ENCODE measurements around the gene KBTBD3. TPM values are rescaled to one million over a fixed set of nuclear protein-coding genes. Genes with fewer than 3 reads are reported as not detected.

The KBTBD3 gene
- total and polyA plus RNA-seq, 2 experiments from 2014 or later: 1.9 to 13.7 TPM

- Histone ChIP-seq H3K9me2 (ENCODE audit: insufficient read depth) (no peaks in the 10 kb centered on the region), H3K4me2 (no peak overlapping the region), H3K27me3 (ENCODE audit: insufficient read depth) (no peaks in the 10 kb centered on the region), H3F3A (replicated peaks; ENCODE audit: low read depth) (no peaks in the 10 kb centered on the region), H3K27ac (ENCODE audit: low read depth) (no peak overlapping the region), H3K4me1 (ENCODE audit: insufficient read depth) (peaks cover 7% of the 10 kb centered on the region), H3K36me3 (ENCODE audit: insufficient read depth) (no peaks in the 10 kb centered on the region; the same call in 1 of the 2 replicates), H3K4me3 (no peak overlapping the region), H3K79me2 (replicated peaks; ENCODE audit: insufficient read depth) (no peaks in the 10 kb centered on the region), H4K20me1 (replicated peaks; ENCODE audit: insufficient read depth) (no peaks in the 10 kb centered on the region), H2AFZ (no peak overlapping the region)
- Mint-ChIP-seq H3K9me3 (no peaks in the 10 kb centered on the region), H3K36me3 (ENCODE audit: low read depth) (no peaks in the 10 kb centered on the region), H3K27me3 (ENCODE audit: insufficient read depth, low read depth, poor library complexity) (no peaks in the 10 kb centered on the region), H3K4me3 (no peak overlapping the region), H3K27ac (no peak overlapping the region), H3K4me1 (peaks cover 7% of the 10 kb centered on the region)
- DNase-seq (ENCODE audit: low spot score) (no peak), ATAC-seq (no peak)
- TF ChIP-seq POLR2AphosphoS5 (IDR thresholded peaks at IDR 0.05; ENCODE audit: low read depth) (no peak), REST (IDR thresholded peaks at IDR 0.05; ENCODE audit: unreplicated experiment) (no peak), ETS1 (IDR thresholded peaks at IDR 0.05) (no peak), EZH2 (IDR thresholded peaks at IDR 0.05; ENCODE audit: low read depth, unreplicated experiment) (no peak), ZNF114 (CRISPR knock-in tag; IDR thresholded peaks at IDR 0.05) (no peak), EZH2phosphoT487 (IDR thresholded peaks at IDR 0.05; ENCODE audit: unreplicated experiment) (no peak), JUNB (IDR thresholded peaks at IDR 0.05; ENCODE audit: unreplicated experiment) (no peak), ZNF331 (CRISPR knock-in tag; IDR thresholded peaks at IDR 0.05; ENCODE audit: low read depth) (no peak), NANOG (IDR thresholded peaks at IDR 0.05; ENCODE audit: borderline replicate concordance) (no peak), ZNF462 (CRISPR knock-in tag; IDR thresholded peaks at IDR 0.05) (no peak), CTCF (conservative IDR thresholded peaks at IDR 0.05; ENCODE audit: low read depth in 2 of 2) (no peak), STAT1 (IDR thresholded peaks at IDR 0.05; ENCODE audit: unreplicated experiment) (no peak)
Measured at GRCh38 chr11:106059617-106060016, 17.5 kb downstream of the KBTBD3 start.
